ENCODE results near the gene AP5M1.

Gene AP5M1

DNA sequence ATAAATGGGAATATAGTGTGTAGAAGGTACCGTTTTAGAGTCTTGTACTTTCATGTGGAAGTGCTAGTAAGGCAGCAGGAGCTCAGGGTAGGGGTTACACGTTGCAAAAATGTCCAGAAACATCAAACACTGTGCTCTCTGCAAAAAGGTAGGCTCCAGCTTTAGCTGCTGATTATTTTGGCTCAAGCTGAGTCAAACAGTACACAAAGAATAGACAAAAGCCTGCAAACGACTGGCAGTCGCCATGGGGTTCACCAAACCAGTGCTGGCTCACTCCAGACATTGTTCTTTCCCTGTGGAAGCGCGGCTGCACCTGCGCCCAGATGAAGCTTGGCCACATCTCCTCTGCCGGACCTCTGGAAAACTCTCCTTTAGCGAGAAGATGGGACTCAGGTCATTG is 76.3 kb downstream of the AP5M1 start:
- TF ChIP-seq, protein P1, sequence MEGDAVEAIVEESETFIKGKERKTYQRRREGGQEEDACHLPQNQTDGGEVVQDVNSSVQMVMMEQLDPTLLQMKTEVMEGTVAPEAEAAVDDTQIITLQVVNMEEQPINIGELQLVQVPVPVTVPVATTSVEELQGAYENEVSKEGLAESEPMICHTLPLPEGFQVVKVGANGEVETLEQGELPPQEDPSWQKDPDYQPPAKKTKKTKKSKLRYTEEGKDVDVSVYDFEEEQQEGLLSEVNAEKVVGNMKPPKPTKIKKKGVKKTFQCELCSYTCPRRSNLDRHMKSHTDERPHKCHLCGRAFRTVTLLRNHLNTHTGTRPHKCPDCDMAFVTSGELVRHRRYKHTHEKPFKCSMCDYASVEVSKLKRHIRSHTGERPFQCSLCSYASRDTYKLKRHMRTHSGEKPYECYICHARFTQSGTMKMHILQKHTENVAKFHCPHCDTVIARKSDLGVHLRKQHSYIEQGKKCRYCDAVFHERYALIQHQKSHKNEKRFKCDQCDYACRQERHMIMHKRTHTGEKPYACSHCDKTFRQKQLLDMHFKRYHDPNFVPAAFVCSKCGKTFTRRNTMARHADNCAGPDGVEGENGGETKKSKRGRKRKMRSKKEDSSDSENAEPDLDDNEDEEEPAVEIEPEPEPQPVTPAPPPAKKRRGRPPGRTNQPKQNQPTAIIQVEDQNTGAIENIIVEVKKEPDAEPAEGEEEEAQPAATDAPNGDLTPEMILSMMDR (conservative IDR thresholded peaks at IDR 0.05; ENCODE audit: low read length) = no peak
- no peak for DNase-seq (ENCODE audit: low read depth)

DNA sequence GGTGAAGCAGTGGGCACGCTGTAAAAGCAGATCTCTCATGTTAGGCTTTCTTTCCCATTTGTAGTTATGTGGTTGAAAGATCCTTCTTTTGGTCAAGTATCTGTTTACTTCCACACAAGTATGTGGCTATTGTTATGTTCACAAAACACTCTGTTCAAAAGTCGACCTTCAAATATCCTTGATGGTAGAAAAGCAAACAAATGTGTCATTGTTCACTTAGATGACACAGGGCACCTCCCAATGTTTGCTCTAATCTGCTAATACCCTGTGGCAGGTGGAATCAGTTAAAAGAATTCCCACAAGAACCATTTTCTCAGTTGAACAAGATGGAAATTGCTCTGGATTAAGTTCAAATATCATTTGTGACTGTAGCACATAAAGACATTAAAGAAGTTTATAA is 78.0 kb downstream of the AP5M1 start:
- TF ChIP-seq, protein P1 (conservative IDR thresholded peaks at IDR 0.05; ENCODE audit: low read length) = no peak
- DNase-seq (ENCODE audit: low read depth) = no peak
- H3K4me3 ChIP-seq (ENCODE audit: low read length) = no peak overlapping the region

More for the DNA sequence above, 76.3 kb downstream of the AP5M1 start:
- H3K4me3 ChIP-seq (ENCODE audit: low read length) = no peak overlapping the region
